ENCODE measurements around the gene FUT4. TPM values are rescaled to one million over a fixed set of nuclear protein-coding genes. Genes with fewer than 3 reads are reported as not detected.
"Not testable (repeated sequence)": the region's sequence is repeated elsewhere in the genome, so short reads cannot be mapped to it uniquely, and the experiment has no call there.

The FUT4 gene
- polyA plus RNA-seq, 5 donors: 6.7 to 8.3 (median 7.0) TPM

DNA sequence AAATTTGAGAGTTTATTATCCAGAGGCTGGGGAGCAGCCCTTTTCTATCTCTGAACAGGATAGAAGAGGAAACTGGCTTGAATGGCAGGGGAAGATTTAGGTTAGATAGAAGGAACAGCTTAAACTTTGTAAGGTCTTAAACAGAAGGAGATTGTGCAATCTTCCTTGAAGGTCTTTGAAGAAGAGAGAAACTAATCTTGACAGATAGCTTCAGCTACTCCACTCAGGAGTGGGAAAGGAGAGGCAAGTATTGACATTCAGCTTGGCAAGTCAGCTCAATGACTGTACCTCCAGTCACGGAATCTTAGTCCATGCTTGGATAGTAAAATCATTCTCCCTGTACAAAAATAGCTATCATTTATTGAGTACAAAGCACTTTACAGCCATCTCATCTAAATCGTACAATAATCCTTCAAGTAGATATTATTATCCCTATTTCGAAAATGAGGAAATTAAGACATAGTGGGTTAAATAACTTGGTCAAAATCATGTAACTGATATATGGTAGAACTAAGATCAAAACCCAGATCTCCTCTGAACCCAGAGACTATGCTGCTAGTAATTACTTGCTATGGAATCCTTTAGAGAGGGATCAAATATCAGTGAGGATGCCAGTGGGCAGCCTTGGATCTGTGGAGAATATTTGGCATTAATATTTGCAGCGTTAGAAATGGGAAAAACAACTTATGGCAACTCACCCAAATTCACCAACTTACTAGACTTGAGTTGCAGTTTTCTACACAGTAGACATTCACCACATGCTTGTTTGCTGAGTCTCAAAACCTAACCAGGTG, 16.9 kb upstream of the FUT4 start:
- DNase-seq: no peak

DNA sequence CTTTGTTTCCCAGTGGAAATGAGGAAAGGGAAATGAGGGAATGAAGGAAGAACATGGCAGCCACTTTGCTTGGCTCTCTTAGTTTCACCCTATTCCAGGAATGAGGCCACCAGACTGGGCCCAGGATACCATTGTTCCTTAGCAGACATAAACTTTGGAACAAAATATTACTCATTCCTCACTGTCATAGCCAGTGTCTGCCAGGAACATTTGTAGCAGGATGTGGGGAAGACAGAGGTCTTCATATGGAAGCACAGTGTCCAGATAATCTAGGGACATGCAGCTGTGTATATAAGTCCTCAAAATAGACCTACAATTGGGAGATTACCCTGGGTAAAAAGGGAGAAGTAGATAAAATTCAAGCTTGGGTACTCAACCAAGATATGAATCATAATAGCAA, 15.2 kb upstream of the FUT4 start:
- DNase-seq: no peak

DNA sequence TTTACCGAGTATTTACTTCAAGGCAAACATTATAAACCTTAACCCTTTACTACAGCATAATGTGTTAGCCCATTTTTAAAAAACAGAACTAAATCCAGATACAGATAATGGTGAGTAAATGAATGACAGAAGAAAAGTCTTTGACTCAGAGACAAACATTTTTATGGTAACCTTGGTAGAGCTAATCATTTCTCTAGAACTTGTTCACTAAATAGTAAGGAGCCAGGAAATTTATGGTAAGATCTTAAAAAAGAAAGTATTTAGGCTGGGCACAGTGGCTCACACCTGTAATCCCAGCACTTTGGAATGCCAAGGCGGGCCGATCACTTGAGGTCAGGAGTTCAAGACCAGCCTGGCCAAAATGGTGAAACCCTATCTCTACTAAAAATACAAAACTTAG, 11.5 kb upstream of the FUT4 start:
- DNase-seq: no peak

DNA sequence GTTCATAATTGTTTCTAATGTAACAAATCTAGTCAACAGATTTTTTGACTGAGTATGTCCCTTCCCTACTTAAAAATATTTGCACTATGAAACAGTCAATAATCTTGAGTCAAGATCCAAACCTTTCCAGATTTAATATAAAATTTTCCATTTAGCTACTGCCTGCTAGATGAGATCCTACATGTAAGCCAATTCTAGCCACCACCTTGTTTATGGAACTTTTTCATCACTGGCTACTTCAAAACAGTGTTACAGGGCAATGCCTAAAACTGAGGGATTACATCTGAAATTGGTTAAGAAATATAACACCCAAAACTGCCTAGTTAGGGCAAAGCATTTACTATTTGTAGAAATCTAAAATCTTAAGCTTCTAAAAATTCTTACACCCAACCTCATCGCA, 10.5 kb upstream of the FUT4 start:
- DNase-seq: no peak

DNA sequence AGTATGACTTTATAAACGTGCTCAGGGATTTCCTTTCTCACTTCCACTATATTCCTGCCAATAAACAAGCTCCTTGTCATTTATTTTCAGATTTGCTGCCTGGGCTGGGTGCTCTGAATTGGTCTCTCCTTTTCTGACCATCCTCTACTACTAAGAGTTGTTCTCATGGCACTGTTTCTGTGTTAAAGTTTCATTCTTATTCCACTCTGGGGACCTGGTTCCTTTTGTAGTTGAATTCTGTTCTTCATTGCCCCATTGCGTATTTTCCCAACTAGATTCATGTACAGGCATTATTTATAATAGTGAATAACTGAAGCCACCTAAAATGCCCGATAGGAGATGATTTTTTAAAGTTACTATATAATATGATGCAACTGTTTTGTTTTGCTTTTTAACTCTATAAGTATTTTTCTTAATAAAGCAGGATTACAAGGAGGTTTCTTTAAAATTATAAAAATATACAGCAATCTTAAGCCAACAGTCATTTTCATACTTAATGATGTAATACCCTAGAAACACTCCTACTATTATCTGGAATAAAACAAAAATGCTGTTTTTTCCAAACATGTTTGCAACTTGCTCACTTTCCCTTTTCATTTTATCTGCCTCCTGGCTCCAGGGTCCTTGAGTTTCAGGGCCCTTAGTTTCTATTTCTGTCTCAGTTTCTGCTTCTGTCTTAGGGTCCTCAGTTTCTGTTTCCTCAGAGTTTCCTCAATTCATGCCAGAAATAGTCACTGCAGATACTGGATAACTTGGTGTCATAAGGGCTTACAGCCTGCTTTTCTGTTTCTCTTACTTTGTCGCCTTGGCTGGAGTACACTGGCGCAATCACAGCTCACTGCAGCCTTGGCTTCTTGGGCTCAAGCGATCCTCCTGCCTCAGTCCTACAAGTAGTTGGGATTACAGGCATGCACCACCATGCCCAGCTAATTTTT, 9.8 kb upstream of the FUT4 start:
- DNase-seq: no peak

DNA sequence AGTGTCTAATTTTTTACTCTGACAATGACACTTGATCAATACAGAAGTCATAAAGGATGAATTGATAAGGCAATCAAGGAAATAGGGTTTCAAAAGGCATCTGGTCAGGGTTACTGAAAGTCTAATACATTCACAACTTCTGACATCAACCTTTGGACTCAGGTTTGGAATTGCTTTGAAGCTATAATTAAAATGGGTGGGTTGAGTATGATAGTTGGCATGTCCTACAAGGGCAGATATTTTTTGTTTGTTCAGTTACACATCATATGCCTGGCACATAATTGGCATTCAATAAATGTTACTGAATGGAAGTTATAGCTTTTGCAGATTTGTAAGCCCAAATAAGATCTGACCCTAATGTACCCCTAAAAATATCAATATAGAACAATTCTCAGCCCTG, 7.3 kb upstream of the FUT4 start:
- DNase-seq: no peak

DNA sequence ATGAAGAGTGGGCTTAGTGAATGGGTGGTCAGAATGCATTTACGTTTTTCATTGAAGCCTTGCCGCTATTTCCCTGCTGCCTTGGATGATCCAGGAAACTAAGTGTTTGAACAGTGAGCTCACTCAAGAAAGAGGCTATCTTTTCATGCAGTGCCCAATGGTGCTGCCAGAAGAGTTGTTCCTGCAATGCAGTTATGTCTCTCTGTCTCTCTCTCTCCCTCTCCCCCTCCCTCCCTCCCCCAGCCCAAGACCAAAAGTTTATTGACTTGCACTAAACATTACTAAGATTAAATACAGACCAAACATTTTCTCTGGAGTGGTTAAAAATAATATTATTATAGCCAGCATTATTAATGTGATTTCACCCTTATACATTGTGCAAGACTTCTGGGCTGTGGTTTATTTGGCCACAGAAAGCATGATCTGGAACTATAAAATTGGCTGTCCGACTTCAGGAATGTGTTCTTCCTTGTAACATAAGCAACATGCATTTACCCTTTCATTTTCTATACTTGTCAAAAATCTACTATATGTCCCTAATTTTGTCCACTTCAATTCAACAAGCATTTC, 6.6 kb upstream of the FUT4 start:
- peak in 1 of 2 donors; percentile 29 for DNase-seq

DNA sequence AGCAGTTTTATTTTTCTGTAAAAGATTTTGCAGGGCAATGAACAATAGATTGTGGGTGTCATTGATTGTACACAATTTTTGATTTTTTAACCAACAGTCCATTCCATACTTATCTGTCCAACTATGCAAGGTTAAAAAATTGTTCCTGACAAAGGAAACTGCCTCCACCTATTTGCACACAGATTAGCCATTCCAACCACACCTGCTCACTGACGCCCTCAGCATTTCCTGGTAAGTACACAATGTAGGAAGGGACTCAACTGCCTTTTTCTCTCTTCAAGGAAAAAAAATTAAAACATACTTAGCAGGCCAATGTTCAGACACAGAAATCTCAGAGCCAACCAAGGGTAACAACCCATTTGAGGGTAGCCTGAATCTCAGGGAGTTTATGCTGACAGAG, 4.3 kb upstream of the FUT4 start:
- no peak for DNase-seq

DNA sequence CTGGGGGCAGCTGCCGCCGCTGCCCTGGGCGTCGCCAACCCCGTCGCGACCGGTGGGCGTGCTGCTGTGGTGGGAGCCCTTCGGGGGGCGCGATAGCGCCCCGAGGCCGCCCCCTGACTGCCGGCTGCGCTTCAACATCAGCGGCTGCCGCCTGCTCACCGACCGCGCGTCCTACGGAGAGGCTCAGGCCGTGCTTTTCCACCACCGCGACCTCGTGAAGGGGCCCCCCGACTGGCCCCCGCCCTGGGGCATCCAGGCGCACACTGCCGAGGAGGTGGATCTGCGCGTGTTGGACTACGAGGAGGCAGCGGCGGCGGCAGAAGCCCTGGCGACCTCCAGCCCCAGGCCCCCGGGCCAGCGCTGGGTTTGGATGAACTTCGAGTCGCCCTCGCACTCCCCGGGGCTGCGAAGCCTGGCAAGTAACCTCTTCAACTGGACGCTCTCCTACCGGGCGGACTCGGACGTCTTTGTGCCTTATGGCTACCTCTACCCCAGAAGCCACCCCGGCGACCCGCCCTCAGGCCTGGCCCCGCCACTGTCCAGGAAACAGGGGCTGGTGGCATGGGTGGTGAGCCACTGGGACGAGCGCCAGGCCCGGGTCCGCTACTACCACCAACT, 1.0 kb downstream of the FUT4 start:
- DNase-seq: peak in 1 of 2 donors; percentile 32

DNA sequence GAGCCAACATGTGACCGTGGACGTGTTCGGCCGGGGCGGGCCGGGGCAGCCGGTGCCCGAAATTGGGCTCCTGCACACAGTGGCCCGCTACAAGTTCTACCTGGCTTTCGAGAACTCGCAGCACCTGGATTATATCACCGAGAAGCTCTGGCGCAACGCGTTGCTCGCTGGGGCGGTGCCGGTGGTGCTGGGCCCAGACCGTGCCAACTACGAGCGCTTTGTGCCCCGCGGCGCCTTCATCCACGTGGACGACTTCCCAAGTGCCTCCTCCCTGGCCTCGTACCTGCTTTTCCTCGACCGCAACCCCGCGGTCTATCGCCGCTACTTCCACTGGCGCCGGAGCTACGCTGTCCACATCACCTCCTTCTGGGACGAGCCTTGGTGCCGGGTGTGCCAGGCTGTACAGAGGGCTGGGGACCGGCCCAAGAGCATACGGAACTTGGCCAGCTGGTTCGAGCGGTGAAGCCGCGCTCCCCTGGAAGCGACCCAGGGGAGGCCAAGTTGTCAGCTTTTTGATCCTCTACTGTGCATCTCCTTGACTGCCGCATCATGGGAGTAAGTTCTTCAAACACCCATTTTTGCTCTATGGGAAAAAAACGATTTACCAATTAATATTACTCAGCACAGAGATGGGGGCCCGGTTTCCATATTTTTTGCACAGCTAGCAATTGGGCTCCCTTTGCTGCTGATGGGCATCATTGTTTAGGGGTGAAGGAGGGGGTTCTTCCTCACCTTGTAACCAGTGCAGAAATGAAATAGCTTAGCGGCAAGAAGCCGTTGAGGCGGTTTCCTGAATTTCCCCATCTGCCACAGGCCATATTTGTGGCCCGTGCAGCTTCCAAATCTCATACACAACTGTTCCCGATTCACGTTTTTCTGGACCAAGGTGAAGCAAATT, 1.8 kb downstream of the FUT4 start:
- DNase-seq: no peak

DNA sequence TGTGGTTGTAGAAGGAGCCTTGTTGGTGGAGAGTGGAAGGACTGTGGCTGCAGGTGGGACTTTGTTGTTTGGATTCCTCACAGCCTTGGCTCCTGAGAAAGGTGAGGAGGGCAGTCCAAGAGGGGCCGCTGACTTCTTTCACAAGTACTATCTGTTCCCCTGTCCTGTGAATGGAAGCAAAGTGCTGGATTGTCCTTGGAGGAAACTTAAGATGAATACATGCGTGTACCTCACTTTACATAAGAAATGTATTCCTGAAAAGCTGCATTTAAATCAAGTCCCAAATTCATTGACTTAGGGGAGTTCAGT, 2.4 kb downstream of the FUT4 start:
- no peak for DNase-seq

DNA sequence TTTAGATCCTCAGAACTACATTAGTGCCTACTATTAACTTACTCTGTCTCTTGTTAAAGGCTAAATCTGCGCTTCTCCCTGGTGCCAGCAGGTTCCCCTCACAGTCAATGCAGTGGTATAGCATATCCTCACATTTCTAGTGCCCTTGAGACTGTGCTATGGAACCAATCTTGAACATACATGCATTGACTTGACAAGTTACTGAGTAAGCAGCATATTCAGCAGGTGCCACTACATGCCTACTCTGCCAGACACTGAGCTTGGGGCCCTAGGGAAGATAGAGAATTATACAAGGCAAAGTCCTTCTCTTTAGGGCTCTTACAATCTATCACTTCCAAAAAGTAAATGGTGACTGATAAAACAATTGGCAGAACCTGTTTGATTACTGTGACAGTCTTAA, 3.2 kb downstream of the FUT4 start:
- no peak for DNase-seq

DNA sequence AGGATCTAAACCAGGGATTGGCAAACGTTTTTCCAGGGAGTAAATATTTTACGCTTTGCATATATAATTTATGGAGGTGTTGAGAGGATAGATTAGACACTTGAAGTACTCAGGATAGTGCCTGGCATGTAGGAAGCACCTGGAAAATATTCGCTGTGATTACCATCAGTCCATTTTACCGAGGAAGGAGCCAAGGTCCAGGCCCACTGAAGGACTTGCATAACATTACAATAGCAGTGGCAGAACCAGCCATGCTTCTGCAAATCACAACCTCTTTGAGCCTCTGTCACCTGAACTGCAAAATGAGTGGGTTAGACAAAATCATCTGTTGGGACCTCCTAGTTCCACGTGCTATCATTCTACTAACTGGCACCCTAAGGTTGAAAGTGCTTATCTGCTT, 5.4 kb downstream of the FUT4 start:
- DNase-seq: no peak

DNA sequence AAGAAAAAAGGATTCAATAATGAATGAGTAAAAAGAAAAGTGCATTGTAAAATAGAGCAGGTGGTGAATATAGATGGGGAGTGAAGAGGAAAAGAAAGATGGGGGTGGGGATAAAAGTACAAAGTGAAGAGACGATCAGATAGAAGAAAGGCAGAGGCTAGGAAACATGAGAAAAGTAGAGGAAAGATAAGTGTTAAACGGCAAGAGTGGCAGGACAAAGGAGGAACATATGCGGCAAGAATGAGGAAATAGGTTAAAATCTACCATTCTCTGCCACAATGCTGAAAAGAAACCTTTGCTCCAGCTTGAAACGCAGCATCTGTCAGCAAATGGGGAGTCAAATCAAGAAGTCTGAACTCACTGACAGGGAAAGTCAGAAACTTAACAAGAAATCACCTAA, 6.8 kb downstream of the FUT4 start:
- DNase-seq: no peak

DNA sequence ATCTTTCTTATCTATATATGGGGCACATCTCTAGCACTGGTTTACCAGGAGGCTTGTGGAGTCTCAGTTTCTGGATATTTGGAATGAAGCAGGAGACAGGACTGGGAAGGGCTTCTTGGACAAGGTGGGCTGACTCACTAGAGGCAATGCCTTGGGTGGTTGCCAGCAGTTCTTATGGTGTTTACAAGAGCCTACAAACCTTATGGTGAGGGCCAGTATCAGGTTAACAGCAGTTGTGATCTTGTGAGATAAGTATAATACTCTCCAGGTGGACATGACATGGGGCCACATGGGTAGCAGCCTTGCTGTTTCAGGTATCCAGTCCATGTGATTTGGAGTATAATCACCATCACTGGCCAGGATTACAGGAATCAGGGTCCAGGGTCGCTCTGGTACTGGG, 10.2 kb downstream of the FUT4 start:
- DNase-seq: no peak

DNA sequence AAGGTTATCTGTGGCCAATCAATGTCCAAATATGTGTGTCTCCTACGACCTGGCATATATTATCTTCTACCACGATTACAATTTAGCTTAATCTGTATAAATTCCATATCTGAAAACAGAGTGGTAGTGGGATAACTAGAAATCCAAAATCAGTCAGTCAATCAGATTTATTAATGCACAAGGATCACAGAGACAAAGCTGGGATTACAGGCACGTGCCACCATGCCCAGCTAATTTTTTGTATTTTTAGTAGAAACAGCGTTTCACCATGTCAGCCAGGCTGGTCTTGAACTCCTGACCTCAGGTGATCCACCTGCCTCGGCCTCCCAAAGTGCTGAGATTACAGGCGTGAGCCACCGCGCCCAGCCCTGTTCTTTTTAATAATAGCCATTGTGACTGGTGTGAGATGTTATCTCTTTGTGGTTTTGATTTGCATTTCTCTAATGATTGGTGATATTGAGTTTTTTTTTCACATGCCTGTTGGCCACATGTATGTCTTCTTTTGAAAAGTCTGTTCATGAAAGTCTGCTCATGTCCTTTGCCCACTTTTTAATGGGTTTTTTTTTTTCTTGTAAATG, 12.1 kb downstream of the FUT4 start:
- not testable (repeated sequence) for DNase-seq

DNA sequence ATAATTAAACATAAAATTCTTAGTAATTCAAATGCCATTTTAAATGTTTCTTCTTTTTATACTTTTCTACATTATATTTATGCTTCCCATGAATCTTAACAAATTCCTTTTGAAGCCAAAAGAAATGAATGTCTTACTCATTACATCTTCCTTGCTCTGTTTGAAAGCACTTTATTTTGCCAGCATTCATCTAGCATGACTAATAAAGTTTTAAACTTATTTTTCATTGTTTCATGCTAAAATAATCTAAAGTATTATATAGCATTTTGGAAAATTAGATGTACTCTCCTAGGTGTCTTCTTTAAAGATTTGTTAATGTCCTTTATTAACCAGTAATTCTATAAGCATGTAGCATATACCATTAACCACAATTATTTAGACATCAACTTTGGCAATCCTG, 13.7 kb downstream of the FUT4 start:
- DNase-seq: no peak

DNA sequence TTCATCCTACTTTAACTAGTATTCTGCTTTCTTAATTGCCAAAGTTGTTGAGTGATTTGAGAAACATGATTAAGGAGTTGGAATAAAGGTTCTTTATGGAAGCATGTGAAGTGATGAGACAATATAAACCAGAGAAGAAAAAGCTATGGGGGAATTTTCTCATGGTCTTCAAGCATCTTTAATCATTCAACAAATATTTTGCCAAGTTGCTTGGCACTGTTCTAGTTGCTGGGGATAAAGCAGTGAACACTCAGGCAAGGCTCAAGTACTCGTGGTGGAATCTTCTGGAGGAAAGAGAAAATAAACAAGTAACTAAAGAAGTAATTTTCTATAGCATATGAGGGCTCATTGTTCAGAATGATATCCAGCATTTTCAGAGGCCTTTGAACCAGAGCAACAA, 14.3 kb downstream of the FUT4 start:
- DNase-seq: no peak

DNA sequence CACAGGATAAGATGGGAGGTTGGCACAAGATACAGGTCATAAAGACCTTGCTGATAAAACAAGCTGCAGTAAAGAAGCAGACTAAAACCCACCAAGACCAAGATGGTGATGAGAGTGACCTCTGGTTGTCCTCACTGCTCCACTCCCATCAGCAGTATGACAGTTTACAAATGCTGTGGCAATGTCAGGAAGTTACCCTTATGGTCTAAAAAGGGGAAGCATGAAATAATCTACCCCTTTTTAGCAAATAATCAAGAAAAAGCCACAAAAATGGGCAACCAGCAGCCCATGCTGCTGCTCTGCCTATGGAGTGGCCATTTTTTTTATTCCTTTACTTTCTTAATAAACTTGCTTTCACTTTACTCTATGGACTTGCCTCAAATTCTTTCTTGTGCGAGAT, 14.7 kb downstream of the FUT4 start:
- no peak for DNase-seq

DNA sequence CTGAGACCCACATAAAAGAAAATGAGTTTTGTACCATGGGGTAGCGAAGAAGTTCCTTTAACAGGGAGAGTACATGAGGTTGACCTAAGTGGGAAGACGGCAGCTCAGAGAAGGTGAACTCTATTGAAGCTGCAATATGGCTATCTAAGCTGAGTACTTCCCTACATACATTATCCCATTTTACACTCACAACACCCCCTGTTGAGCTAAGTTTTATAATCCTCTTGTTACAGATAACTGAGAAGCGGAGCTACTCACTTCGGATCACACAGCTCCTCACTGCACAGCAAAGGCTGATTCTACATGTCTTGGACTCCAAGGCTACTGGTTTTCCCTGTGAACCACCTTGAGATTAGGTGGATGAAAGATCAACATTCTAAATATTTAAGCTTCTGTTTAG, 15.2 kb downstream of the FUT4 start:
- DNase-seq: no peak

DNA sequence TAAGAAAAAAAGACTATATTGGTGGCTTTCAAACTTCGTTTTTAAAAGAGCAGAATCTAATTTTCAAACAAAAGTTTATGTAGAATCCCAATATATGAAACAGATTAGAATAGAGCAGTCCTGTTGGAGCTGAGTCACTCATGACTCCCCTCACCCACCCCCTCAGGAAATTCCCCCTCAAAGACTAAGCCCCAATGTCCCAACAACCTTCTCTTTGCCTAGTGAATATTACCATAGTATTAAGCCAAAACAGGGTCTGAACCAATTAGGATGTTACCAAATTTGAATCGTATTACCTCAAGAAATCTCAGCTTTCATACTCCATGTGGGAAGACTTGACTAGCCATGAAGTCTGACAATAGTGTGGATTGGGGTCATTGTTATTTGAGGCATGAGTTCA, 15.6 kb downstream of the FUT4 start:
- no peak for DNase-seq

Measured in right lung (tissue), 5 donors.